ENCODE data around the gene CYP4V2. TPM values are rescaled to one million over a fixed set of nuclear protein-coding genes. Genes with fewer than 3 reads are reported as not detected.

CYP4V2 gene
- total and polyA plus RNA-seq, 2 experiments from 2014 or later: 1.5 to 3.1 TPM

- TF ChIP-seq, protein P1, sequence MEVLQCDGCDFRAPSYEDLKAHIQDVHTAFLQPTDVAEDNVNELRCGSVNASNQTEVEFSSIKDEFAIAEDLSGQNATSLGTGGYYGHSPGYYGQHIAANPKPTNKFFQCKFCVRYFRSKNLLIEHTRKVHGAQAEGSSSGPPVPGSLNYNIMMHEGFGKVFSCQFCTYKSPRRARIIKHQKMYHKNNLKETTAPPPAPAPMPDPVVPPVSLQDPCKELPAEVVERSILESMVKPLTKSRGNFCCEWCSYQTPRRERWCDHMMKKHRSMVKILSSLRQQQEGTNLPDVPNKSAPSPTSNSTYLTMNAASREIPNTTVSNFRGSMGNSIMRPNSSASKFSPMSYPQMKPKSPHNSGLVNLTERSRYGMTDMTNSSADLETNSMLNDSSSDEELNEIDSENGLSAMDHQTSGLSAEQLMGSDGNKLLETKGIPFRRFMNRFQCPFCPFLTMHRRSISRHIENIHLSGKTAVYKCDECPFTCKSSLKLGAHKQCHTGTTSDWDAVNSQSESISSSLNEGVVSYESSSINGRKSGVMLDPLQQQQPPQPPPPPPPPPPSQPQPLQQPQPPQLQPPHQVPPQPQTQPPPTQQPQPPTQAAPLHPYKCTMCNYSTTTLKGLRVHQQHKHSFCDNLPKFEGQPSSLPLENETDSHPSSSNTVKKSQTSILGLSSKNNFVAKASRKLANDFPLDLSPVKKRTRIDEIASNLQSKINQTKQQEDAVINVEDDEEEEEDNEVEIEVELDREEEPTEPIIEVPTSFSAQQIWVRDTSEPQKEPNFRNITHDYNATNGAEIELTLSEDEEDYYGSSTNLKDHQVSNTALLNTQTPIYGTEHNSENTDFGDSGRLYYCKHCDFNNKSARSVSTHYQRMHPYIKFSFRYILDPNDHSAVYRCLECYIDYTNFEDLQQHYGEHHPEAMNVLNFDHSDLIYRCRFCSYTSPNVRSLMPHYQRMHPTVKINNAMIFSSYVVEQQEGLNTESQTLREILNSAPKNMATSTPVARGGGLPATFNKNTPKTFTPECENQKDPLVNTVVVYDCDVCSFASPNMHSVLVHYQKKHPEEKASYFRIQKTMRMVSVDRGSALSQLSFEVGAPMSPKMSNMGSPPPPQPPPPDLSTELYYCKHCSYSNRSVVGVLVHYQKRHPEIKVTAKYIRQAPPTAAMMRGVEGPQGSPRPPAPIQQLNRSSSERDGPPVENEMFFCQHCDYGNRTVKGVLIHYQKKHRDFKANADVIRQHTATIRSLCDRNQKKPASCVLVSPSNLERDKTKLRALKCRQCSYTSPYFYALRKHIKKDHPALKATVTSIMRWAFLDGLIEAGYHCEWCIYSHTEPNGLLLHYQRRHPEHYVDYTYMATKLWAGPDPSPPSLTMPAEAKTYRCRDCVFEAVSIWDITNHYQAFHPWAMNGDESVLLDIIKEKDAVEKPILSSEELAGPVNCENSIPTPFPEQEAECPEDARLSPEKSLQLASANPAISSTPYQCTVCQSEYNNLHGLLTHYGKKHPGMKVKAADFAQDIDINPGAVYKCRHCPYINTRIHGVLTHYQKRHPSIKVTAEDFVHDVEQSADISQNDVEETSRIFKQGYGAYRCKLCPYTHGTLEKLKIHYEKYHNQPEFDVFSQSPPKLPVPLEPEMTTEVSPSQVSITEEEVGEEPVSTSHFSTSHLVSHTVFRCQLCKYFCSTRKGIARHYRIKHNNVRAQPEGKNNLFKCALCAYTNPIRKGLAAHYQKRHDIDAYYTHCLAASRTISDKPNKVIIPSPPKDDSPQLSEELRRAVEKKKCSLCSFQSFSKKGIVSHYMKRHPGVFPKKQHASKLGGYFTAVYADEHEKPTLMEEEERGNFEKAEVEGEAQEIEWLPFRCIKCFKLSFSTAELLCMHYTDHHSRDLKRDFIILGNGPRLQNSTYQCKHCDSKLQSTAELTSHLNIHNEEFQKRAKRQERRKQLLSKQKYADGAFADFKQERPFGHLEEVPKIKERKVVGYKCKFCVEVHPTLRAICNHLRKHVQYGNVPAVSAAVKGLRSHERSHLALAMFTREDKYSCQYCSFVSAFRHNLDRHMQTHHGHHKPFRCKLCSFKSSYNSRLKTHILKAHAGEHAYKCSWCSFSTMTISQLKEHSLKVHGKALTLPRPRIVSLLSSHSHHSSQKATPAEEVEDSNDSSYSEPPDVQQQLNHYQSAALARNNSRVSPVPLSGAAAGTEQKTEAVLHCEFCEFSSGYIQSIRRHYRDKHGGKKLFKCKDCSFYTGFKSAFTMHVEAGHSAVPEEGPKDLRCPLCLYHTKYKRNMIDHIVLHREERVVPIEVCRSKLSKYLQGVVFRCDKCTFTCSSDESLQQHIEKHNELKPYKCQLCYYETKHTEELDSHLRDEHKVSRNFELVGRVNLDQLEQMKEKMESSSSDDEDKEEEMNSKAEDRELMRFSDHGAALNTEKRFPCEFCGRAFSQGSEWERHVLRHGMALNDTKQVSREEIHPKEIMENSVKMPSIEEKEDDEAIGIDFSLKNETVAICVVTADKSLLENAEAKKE (CRISPR knock-in tag; IDR thresholded peaks at IDR 0.05): no peak
These were observed 10.3 kb downstream of the CYP4V2 start (continued) for GRCh38 chr4:186201535-186202230.

GRCh38 chr4:186202490-186203140 is 11.2 kb downstream of the CYP4V2 start:
- ATAC-seq (no peak), DNase-seq (ENCODE audit: low spot score) (no peak)
- Histone ChIP-seq H2AFZ (no peak overlapping the region), H3K4me2 (no peak overlapping the region), H4K20me1 (replicated peaks; ENCODE audit: insufficient read depth) (no peaks in the 10 kb centered on the region), H3K27ac (ENCODE audit: low read depth) (no peak overlapping the region), H3K9me2 (ENCODE audit: insufficient read depth) (no peaks in the 10 kb centered on the region), H3K27me3 (ENCODE audit: insufficient read depth) (no peaks in the 10 kb centered on the region), H3K79me2 (replicated peaks; ENCODE audit: insufficient read depth) (no peaks in the 10 kb centered on the region), H3K4me1 (ENCODE audit: insufficient read depth) (peaks cover 10% of the 10 kb centered on the region; the same call in 1 of the 2 replicates), H3K36me3 (ENCODE audit: insufficient read depth) (no peaks in the 10 kb centered on the region), H3F3A (replicated peaks; ENCODE audit: low read depth) (peaks cover 18% of the 10 kb centered on the region; the same call in 1 of the 2 replicates), H3K4me3 (no peak overlapping the region)
- peaks cover 21% of the 10 kb centered on the region for H3K4me1 Mint-ChIP-seq
- no peaks in the 10 kb centered on the region for H3K9me3 Mint-ChIP-seq
- H3K27me3 Mint-ChIP-seq (ENCODE audit: insufficient read depth, low read depth, poor library complexity): no peaks in the 10 kb centered on the region
- peaks cover 14% of the 10 kb centered on the region; the same call in 2 of the 3 replicates for H3K36me3 Mint-ChIP-seq (ENCODE audit: low read depth)
- no peak overlapping the region for H3K4me3 Mint-ChIP-seq
- H3K27ac Mint-ChIP-seq: no peak overlapping the region
- TF ChIP-seq EZH2phosphoT487 (IDR thresholded peaks at IDR 0.05; ENCODE audit: unreplicated experiment) (no peak), ZNF331 (CRISPR knock-in tag; IDR thresholded peaks at IDR 0.05; ENCODE audit: low read depth) (no peak), ZNF114 (CRISPR knock-in tag; IDR thresholded peaks at IDR 0.05) (no peak)
- TF ChIP-seq, protein P2, sequence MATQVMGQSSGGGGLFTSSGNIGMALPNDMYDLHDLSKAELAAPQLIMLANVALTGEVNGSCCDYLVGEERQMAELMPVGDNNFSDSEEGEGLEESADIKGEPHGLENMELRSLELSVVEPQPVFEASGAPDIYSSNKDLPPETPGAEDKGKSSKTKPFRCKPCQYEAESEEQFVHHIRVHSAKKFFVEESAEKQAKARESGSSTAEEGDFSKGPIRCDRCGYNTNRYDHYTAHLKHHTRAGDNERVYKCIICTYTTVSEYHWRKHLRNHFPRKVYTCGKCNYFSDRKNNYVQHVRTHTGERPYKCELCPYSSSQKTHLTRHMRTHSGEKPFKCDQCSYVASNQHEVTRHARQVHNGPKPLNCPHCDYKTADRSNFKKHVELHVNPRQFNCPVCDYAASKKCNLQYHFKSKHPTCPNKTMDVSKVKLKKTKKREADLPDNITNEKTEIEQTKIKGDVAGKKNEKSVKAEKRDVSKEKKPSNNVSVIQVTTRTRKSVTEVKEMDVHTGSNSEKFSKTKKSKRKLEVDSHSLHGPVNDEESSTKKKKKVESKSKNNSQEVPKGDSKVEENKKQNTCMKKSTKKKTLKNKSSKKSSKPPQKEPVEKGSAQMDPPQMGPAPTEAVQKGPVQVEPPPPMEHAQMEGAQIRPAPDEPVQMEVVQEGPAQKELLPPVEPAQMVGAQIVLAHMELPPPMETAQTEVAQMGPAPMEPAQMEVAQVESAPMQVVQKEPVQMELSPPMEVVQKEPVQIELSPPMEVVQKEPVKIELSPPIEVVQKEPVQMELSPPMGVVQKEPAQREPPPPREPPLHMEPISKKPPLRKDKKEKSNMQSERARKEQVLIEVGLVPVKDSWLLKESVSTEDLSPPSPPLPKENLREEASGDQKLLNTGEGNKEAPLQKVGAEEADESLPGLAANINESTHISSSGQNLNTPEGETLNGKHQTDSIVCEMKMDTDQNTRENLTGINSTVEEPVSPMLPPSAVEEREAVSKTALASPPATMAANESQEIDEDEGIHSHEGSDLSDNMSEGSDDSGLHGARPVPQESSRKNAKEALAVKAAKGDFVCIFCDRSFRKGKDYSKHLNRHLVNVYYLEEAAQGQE (IDR thresholded peaks at IDR 0.05; ENCODE audit: unreplicated experiment): no peak
